ENCODE data around the gene COL18A1. TPM values are rescaled to one million over a fixed set of nuclear protein-coding genes. Genes with fewer than 3 reads are reported as not detected.

Gene COL18A1
- polyA plus RNA-seq, 2 of the 4 experiments (the other 2 are of a cell fraction) = 17.3 to 88.4 TPM

DNA sequence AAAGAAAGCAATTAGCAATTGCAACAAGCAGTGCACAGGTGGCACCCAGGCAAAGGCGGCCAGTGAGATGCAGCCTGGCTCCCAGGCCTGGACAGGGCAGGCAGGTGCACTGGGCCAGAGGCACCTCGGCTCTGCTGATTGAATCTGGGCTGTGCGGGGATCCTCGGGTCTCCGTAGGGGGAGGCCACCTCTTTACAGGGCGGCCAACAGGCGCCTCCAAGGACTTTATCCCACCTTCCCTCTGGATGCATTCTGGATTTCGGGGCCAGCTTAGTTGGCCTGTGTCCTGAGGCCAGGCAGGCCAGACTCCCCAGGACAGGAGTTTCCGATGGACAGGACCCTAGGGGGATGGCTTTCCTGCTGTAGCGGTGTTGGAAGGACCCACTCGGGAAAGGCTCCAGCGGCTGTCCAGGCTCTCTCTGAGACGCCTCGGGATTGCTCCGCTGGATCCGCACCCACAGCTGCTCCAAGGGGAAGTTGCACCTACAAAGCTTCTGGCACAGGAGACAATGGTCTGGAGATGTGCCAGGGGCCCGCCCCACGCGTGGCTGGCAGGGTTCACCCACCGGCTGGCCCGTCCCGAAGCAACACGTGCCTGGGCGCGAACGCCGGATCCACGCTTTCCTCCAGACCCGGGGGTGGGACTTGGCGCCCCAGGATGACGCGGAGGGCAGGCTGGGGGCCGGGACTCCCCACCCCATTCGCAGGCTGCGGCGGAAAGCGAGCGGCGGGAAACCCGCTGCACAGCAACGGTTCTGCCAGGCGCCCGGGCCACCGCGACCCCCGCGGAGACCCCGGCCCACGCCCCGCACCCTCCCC is 136.5 kb downstream of the COL18A1 start (continued):
- TF ChIP-seq, protein P1, sequence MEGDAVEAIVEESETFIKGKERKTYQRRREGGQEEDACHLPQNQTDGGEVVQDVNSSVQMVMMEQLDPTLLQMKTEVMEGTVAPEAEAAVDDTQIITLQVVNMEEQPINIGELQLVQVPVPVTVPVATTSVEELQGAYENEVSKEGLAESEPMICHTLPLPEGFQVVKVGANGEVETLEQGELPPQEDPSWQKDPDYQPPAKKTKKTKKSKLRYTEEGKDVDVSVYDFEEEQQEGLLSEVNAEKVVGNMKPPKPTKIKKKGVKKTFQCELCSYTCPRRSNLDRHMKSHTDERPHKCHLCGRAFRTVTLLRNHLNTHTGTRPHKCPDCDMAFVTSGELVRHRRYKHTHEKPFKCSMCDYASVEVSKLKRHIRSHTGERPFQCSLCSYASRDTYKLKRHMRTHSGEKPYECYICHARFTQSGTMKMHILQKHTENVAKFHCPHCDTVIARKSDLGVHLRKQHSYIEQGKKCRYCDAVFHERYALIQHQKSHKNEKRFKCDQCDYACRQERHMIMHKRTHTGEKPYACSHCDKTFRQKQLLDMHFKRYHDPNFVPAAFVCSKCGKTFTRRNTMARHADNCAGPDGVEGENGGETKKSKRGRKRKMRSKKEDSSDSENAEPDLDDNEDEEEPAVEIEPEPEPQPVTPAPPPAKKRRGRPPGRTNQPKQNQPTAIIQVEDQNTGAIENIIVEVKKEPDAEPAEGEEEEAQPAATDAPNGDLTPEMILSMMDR (IDR thresholded peaks at IDR 0.05) = no peak
- TF ChIP-seq FOSL2 (IDR thresholded peaks at IDR 0.05) (no peak), FOSL2 (CRISPR knock-in tag; IDR thresholded peaks at IDR 0.05) (no peak), JUN (IDR thresholded peaks at IDR 0.05) (no peak), MAZ (IDR thresholded peaks at IDR 0.05; ENCODE audit: borderline replicate concordance, low read depth, low read length) (no peak), RNF2 (IDR thresholded peaks at IDR 0.05; ENCODE audit: borderline replicate concordance, low read depth) (no peak), ZFP36 (IDR thresholded peaks at IDR 0.05; ENCODE audit: borderline replicate concordance, partially characterized antibody) (no peak), BHLHE40 (IDR thresholded peaks at IDR 0.05; ENCODE audit: low read depth, low read length) (0 out of 2 replicates have a peak, but pooled peaks have one; percentile 30), CBX2 (IDR thresholded peaks at IDR 0.05; ENCODE audit: borderline replicate concordance, low read depth) (no peak), FOSB (CRISPR knock-in tag; IDR thresholded peaks at IDR 0.05) (no peak), NR3C1 (IDR thresholded peaks at IDR 0.05) (no peak), TP53 (CRISPR knock-in tag; IDR thresholded peaks at IDR 0.05) (no peak), CEBPB (IDR thresholded peaks at IDR 0.05) (no peak)
- TF ChIP-seq, protein P2, sequence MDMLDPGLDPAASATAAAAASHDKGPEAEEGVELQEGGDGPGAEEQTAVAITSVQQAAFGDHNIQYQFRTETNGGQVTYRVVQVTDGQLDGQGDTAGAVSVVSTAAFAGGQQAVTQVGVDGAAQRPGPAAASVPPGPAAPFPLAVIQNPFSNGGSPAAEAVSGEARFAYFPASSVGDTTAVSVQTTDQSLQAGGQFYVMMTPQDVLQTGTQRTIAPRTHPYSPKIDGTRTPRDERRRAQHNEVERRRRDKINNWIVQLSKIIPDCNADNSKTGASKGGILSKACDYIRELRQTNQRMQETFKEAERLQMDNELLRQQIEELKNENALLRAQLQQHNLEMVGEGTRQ (IDR thresholded peaks at IDR 0.05) = 0 out of 2 replicates have a peak, but pooled peaks have one; percentile 6
- TF ChIP-seq, protein P3, sequence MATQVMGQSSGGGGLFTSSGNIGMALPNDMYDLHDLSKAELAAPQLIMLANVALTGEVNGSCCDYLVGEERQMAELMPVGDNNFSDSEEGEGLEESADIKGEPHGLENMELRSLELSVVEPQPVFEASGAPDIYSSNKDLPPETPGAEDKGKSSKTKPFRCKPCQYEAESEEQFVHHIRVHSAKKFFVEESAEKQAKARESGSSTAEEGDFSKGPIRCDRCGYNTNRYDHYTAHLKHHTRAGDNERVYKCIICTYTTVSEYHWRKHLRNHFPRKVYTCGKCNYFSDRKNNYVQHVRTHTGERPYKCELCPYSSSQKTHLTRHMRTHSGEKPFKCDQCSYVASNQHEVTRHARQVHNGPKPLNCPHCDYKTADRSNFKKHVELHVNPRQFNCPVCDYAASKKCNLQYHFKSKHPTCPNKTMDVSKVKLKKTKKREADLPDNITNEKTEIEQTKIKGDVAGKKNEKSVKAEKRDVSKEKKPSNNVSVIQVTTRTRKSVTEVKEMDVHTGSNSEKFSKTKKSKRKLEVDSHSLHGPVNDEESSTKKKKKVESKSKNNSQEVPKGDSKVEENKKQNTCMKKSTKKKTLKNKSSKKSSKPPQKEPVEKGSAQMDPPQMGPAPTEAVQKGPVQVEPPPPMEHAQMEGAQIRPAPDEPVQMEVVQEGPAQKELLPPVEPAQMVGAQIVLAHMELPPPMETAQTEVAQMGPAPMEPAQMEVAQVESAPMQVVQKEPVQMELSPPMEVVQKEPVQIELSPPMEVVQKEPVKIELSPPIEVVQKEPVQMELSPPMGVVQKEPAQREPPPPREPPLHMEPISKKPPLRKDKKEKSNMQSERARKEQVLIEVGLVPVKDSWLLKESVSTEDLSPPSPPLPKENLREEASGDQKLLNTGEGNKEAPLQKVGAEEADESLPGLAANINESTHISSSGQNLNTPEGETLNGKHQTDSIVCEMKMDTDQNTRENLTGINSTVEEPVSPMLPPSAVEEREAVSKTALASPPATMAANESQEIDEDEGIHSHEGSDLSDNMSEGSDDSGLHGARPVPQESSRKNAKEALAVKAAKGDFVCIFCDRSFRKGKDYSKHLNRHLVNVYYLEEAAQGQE (IDR thresholded peaks at IDR 0.05) = no peak
- TF ChIP-seq, protein P4, sequence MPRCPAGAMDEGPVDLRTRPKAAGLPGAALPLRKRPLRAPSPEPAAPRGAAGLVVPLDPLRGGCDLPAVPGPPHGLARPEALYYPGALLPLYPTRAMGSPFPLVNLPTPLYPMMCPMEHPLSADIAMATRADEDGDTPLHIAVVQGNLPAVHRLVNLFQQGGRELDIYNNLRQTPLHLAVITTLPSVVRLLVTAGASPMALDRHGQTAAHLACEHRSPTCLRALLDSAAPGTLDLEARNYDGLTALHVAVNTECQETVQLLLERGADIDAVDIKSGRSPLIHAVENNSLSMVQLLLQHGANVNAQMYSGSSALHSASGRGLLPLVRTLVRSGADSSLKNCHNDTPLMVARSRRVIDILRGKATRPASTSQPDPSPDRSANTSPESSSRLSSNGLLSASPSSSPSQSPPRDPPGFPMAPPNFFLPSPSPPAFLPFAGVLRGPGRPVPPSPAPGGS (IDR thresholded peaks at IDR 0.05) = no peak
- TF ChIP-seq, protein P5, sequence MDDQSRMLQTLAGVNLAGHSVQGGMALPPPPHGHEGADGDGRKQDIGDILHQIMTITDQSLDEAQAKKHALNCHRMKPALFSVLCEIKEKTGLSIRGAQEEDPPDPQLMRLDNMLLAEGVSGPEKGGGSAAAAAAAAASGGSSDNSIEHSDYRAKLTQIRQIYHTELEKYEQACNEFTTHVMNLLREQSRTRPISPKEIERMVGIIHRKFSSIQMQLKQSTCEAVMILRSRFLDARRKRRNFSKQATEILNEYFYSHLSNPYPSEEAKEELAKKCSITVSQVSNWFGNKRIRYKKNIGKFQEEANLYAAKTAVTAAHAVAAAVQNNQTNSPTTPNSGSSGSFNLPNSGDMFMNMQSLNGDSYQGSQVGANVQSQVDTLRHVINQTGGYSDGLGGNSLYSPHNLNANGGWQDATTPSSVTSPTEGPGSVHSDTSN (IDR thresholded peaks at IDR 0.05) = no peak

DNA sequence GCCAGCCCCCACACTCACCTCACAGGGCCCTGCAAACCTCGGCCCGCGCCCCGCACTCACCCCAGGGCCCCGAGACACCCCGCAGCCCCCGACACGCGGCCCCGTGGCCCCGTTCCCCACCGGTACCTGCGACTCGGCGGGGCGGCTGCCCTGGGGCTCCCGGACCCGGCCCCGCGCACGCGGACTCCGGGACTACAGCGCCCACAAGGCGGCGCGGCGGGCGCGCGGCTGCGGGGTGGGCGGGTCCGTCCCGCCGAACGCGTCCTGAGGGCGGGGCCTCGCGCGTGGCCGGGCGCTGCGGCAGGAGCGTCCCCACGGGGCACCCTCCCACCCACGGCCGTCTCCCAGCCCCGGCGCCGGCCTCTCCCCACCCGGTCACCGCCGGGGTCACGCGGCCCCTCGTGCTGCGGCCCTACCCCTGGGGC is 137.3 kb downstream of the COL18A1 start, which contains the start of gene SLC19A1:
SLC19A1 (minus strand) TSS at position 199 of the 425 bp plus-strand sequence. CDS start 4,481 bp downstream, outside the sequence.
- FAIRE-seq = no peak
- no CpG with 5 or more reads among the region's 59 CpGs for WGBS (ENCODE audit: missing lambda C conversion rate)
- Histone ChIP-seq H3K4me1 (peaks cover 11% of the 10 kb centered on the region; the same call in 2 of the 3 replicates), H3K9me3 (no peaks in the 10 kb centered on the region), H3K27ac (peak within 1 kb of the TSS; percentile 90 to 98), H3K4me2 (peak within 1 kb of the TSS; percentile 99), H3K4me3 (peak within 1 kb of the TSS; percentile 71)
- ATAC-seq = peak; percentile 80 to 81
- ChIA-PET CTCF (no interaction called here), POLR2A (no interaction called here)
- peak; percentile 48 to 77 for DNase-seq (ENCODE audit: low read depth in 1 of 2, low spot score in 1 of 2)
- TF ChIP-seq, protein P6, sequence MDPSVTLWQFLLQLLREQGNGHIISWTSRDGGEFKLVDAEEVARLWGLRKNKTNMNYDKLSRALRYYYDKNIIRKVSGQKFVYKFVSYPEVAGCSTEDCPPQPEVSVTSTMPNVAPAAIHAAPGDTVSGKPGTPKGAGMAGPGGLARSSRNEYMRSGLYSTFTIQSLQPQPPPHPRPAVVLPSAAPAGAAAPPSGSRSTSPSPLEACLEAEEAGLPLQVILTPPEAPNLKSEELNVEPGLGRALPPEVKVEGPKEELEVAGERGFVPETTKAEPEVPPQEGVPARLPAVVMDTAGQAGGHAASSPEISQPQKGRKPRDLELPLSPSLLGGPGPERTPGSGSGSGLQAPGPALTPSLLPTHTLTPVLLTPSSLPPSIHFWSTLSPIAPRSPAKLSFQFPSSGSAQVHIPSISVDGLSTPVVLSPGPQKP (IDR thresholded peaks at IDR 0.05; ENCODE audit: low read depth, low read length) = no peak
- no peak for TF ChIP-seq ZNF302 (CRISPR knock-in tag; IDR thresholded peaks at IDR 0.05)
- TF ChIP-seq JUN (IDR thresholded peaks at IDR 0.05) = peak in 1 of 2 experiments; percentile 31; a peak in 1 of 5 replicates
- no peak for TF ChIP-seq RFX5 (IDR thresholded peaks at IDR 0.05)
- TF ChIP-seq CBX8 (IDR thresholded peaks at IDR 0.05) = no peak
- TF ChIP-seq, protein P1 (IDR thresholded peaks at IDR 0.05) = 0 out of 3 replicates have a peak, but pooled peaks have one; percentile 21
- TF ChIP-seq RCOR1 (IDR thresholded peaks at IDR 0.05; ENCODE audit: low read depth, low read length) = no peak
- TF ChIP-seq MYC (IDR thresholded peaks at IDR 0.05; ENCODE audit: borderline replicate concordance, low read length) = 0 out of 2 replicates have a peak, but pooled peaks have one; percentile 40
- TF ChIP-seq, protein P7, sequence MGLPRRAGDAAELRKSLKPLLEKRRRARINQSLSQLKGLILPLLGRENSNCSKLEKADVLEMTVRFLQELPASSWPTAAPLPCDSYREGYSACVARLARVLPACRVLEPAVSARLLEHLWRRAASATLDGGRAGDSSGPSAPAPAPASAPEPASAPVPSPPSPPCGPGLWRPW (IDR thresholded peaks at IDR 0.05) = no peak

Data from A549 (cell line).